Neural cell (in vitro differentiated cells): ENCODE measurements around the gene NKRF.

Source experiments
- CTCF ChIP-seq: fragments of 450-650 bp; IDR thresholded peaks from 2 replicates; pipeline ENCODE4 v1.5.1; 2014; ENCODE audit warnings: antibody characterized with exemption, mild to moderate bottlenecking, moderate library complexity; ENCODE audit not compliant: poor library complexity, severe bottlenecking
- EP300 ChIP-seq: fragments of 450-650 bp; conservative IDR thresholded peaks from 2 replicates; pipeline ENCODE4 v1.6.1; 2014; ENCODE audit warnings: antibody characterized with exemption, mild to moderate bottlenecking, moderate library complexity; ENCODE audit not compliant: poor library complexity, severe bottlenecking
- EZH2 ChIP-seq: fragments of 200-600, 300-800 bp; shearing (Covaris generic), sonication (generic); IDR thresholded peaks from 2 replicates; pipeline ENCODE4 v1.6.1; 2014; ENCODE audit warnings: antibody characterized with exemption, low read length, borderline replicate concordance, mild to moderate bottlenecking; ENCODE audit not compliant: insufficient read depth, poor library complexity, severe bottlenecking
- POLR2AphosphoS5 ChIP-seq: IDR thresholded peaks from 2 replicates; pipeline ENCODE4 v1.6.1; 2012
- REST ChIP-seq: IDR thresholded peaks from 2 replicates; pipeline ENCODE4 v1.6.1; 2012; ENCODE audit warnings: borderline replicate concordance
- SMC3 ChIP-seq: fragments of 450-650 bp; conservative IDR thresholded peaks from 2 replicates; pipeline ENCODE4 v1.6.1; 2014; ENCODE audit warnings: antibody characterized with exemption, mild to moderate bottlenecking, moderate library complexity; ENCODE audit not compliant: poor library complexity
- TAF1 ChIP-seq: IDR thresholded peaks from 2 replicates; pipeline ENCODE4 v1.6.1; 2012; ENCODE audit warnings: low read depth

GRCh38 chrX:119617517-119618164 lies 11.4 kb upstream of the NKRF start:
- TF ChIP-seq CTCF (no peak), REST (no peak), POLR2AphosphoS5 (no peak), EP300 (no peak), TAF1 (no peak), EZH2 (no peak), SMC3 (no peak)
